ENCODE data around the gene P2RX1.

The P2RX1 gene

DNA sequence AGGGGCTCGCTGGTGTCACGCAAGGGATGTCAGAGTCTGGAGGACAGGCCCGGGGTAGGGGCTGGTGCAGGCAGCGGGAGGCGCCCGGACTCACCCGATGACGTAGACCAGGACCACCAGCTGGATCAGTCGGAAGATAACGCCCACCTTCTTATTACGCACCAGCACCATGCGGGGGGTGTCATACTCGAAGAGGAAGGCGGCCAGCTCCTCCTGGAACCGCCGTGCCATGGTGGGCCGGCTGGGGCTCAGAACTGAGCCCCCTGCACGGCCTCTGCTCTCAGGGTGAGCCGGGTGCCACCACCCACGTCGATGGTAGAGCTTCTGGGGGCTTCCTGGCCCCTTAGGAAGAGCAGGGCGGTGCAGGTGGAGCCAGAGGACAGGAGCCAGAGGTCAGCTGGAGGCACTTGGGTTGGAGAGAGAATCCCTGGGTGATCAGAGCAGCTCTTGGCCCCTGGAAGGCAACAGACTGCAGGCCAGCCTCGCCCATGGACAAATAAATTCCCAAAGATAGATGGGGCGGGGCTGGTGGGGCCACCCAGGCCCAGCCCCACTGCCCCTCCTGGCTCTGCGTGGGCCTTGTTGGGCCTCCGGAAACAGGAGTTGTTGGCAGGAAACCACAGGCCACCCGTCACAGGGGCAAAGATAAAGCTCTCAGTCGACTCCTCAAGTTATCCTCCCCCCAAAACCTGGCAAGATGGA, at the start of gene P2RX1:
P2RX1 (minus strand) TSS at position 471 of the 702 bp plus-strand sequence; CDS start at position 231, 240 bp downstream.
- H3K4me3 ChIP-seq (ENCODE audit: low read depth in 1 of 2, low read length in 2 of 2), result peak within 1 kb of the TSS; percentile 33 to 52
- peak within 1 kb of the TSS; percentile 50 for H3K27ac ChIP-seq (ENCODE audit: low read depth, low read length)
- no peaks in the 10 kb centered on the region for H3K9me3 ChIP-seq (ENCODE audit: control insufficient read depth in 1 of 2, low read length in 2 of 2)
- H3K9ac ChIP-seq (ENCODE audit: low read depth in 1 of 2, low read length in 2 of 2), result peak within 1 kb of the TSS; percentile 49 to 64
- peaks cover 26 to 44% of the 10 kb centered on the region in 2 donors for H3K4me1 ChIP-seq (ENCODE audit: control insufficient read depth in 1 of 2, insufficient read depth in 2 of 2, low read length in 2 of 2)
- no peaks in the 10 kb centered on the region for H3K27me3 ChIP-seq (ENCODE audit: control insufficient read depth in 1 of 2, insufficient read depth in 2 of 2, low read length in 2 of 2)
- H3K36me3 ChIP-seq (ENCODE audit: control insufficient read depth in 1 of 2, insufficient read depth in 2 of 2, low read length in 2 of 2), result no peaks in the 10 kb centered on the region

DNA sequence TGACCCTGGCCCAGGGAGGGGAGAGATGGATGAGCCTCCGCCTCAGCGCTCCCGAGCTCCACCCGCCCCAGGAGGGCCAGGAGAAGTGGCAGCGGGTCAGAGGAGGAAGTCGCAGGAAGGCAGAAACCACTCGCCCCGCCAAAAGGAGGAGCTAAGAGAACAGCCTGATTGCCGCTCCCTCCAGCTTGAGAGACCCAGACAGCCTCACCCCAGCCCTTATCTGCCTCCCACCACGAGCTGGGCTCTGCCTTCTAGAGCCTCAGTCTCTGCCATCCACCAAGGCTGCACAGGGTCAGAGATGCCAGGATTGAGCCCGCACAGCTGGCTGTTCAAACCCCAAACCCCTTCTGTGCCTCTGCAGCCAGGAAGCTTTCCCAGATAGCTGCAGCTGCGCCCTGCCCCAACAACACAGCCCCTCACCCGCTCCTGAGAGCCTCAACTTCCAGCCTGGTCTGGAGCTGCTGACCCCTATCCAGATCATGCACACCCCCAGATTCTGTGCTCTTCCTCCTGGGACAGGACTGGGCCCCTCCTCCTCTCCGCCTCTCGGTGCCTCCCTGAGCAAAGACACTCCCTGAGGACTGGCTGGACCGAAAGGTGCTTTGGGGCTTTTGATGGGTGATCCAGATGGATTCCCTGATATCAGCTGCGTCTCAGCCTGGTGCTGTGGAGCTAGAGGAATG, 49.0 kb upstream of the P2RX1 start:
- Histone ChIP-seq H3K9me3 (ENCODE audit: control insufficient read depth in 1 of 2, low read length in 2 of 2) (no peaks in the 10 kb centered on the region), H3K36me3 (ENCODE audit: control insufficient read depth in 1 of 2, insufficient read depth in 2 of 2, low read length in 2 of 2) (no peaks in the 10 kb centered on the region), H3K27me3 (ENCODE audit: control insufficient read depth in 1 of 2, insufficient read depth in 2 of 2, low read length in 2 of 2) (peaks cover 0 to 5% of the 10 kb centered on the region in 2 donors), H3K9ac (ENCODE audit: low read depth in 1 of 2, low read length in 2 of 2) (peak overlapping the region; percentile 51 to 70), H3K4me3 (ENCODE audit: low read depth in 1 of 2, low read length in 2 of 2) (peak overlapping the region; percentile 72 to 76), H3K4me1 (ENCODE audit: control insufficient read depth in 1 of 2, insufficient read depth in 2 of 2, low read length in 2 of 2) (peaks cover 38 to 57% of the 10 kb centered on the region in 2 donors), H3K27ac (ENCODE audit: low read depth, low read length) (peak overlapping the region; percentile 73)

GRCh38 chr17:3964203-3965117, 48.2 kb upstream of the P2RX1 start, which contains the start of gene ATP2A3:
Gene ATP2A3 (minus strand): TSS chr17:3964437. CDS start chr17:3964291, 146 bp downstream.
- Histone ChIP-seq H3K4me3 (ENCODE audit: low read depth in 1 of 2, low read length in 2 of 2) (peak within 1 kb of the TSS; percentile 72 to 76), H3K27ac (ENCODE audit: low read depth, low read length) (peak within 1 kb of the TSS; percentile 73), H3K4me1 (ENCODE audit: control insufficient read depth in 1 of 2, insufficient read depth in 2 of 2, low read length in 2 of 2) (peaks cover 46 to 65% of the 10 kb centered on the region in 2 donors), H3K36me3 (ENCODE audit: control insufficient read depth in 1 of 2, insufficient read depth in 2 of 2, low read length in 2 of 2) (no peaks in the 10 kb centered on the region), H3K9ac (ENCODE audit: low read depth in 1 of 2, low read length in 2 of 2) (peak within 1 kb of the TSS; percentile 70 to 79), H3K27me3 (ENCODE audit: control insufficient read depth in 1 of 2, insufficient read depth in 2 of 2, low read length in 2 of 2) (peaks cover 0 to 5% of the 10 kb centered on the region in 2 donors), H3K9me3 (ENCODE audit: control insufficient read depth in 1 of 2, low read length in 2 of 2) (no peaks in the 10 kb centered on the region)

GRCh38 chr17:3963237-3964201, 47.3 kb upstream of the P2RX1 start:
- peaks cover 0 to 5% of the 10 kb centered on the region in 2 donors for H3K27me3 ChIP-seq (ENCODE audit: control insufficient read depth in 1 of 2, insufficient read depth in 2 of 2, low read length in 2 of 2)

DNA sequence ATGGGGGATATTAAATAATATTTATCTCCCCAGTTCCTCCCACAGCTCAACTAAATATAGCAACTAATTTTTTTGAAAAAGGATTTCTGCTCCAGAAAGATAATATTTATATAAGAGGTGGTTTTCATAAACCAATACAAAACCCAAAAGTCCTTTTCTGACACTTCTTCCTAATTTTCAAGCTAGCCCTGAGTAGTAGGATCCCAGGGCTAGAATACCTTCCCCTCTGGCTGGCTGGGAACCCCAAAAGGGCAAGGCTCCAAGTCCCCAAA, 46.6 kb upstream of the P2RX1 start:
- Histone ChIP-seq H3K36me3 (ENCODE audit: control insufficient read depth in 1 of 2, insufficient read depth in 2 of 2, low read length in 2 of 2) (peaks cover 0 to 4% of the 10 kb centered on the region in 2 donors), H3K27me3 (ENCODE audit: control insufficient read depth in 1 of 2, insufficient read depth in 2 of 2, low read length in 2 of 2) (peaks cover 0 to 5% of the 10 kb centered on the region in 2 donors), H3K4me1 (ENCODE audit: control insufficient read depth in 1 of 2, insufficient read depth in 2 of 2, low read length in 2 of 2) (peaks cover 46 to 71% of the 10 kb centered on the region in 2 donors), H3K9me3 (ENCODE audit: control insufficient read depth in 1 of 2, low read length in 2 of 2) (no peaks in the 10 kb centered on the region), H3K27ac (ENCODE audit: low read depth, low read length) (no peak overlapping the region), H3K4me3 (ENCODE audit: low read depth in 1 of 2, low read length in 2 of 2) (peak overlapping the region; percentile 66 to 73), H3K9ac (ENCODE audit: low read depth in 1 of 2, low read length in 2 of 2) (peak overlapping the region; percentile 68 to 79)

More at GRCh38 chr17:3963237-3964201, 47.3 kb upstream of the P2RX1 start:
- H3K9ac ChIP-seq (ENCODE audit: low read depth in 1 of 2, low read length in 2 of 2), result peak overlapping the region; percentile 68 to 79
- peak overlapping the region; percentile 66 to 73 for H3K4me3 ChIP-seq (ENCODE audit: low read depth in 1 of 2, low read length in 2 of 2)
- H3K4me1 ChIP-seq (ENCODE audit: control insufficient read depth in 1 of 2, insufficient read depth in 2 of 2, low read length in 2 of 2), result peaks cover 51 to 69% of the 10 kb centered on the region in 2 donors
- no peaks in the 10 kb centered on the region for H3K36me3 ChIP-seq (ENCODE audit: control insufficient read depth in 1 of 2, insufficient read depth in 2 of 2, low read length in 2 of 2)
- no peaks in the 10 kb centered on the region for H3K9me3 ChIP-seq (ENCODE audit: control insufficient read depth in 1 of 2, low read length in 2 of 2)
- no peak overlapping the region for H3K27ac ChIP-seq (ENCODE audit: low read depth, low read length)

- H3K27ac ChIP-seq (ENCODE audit: low read depth, low read length), result no peak overlapping the region
- H3K9ac ChIP-seq (ENCODE audit: low read depth in 1 of 2, low read length in 2 of 2), result peak overlapping the region; percentile 68 to 79
- peaks cover 0 to 4% of the 10 kb centered on the region in 2 donors for H3K36me3 ChIP-seq (ENCODE audit: control insufficient read depth in 1 of 2, insufficient read depth in 2 of 2, low read length in 2 of 2)
- H3K4me3 ChIP-seq (ENCODE audit: low read depth in 1 of 2, low read length in 2 of 2), result peak overlapping the region; percentile 66 to 73
- peaks cover 43 to 68% of the 10 kb centered on the region in 2 donors for H3K4me1 ChIP-seq (ENCODE audit: control insufficient read depth in 1 of 2, insufficient read depth in 2 of 2, low read length in 2 of 2)
- H3K27me3 ChIP-seq (ENCODE audit: control insufficient read depth in 1 of 2, insufficient read depth in 2 of 2, low read length in 2 of 2), result peaks cover 0 to 5% of the 10 kb centered on the region in 2 donors
- no peaks in the 10 kb centered on the region for H3K9me3 ChIP-seq (ENCODE audit: control insufficient read depth in 1 of 2, low read length in 2 of 2)
Measured at GRCh38 chr17:3962217-3962964, 46.1 kb upstream of the P2RX1 start.

DNA sequence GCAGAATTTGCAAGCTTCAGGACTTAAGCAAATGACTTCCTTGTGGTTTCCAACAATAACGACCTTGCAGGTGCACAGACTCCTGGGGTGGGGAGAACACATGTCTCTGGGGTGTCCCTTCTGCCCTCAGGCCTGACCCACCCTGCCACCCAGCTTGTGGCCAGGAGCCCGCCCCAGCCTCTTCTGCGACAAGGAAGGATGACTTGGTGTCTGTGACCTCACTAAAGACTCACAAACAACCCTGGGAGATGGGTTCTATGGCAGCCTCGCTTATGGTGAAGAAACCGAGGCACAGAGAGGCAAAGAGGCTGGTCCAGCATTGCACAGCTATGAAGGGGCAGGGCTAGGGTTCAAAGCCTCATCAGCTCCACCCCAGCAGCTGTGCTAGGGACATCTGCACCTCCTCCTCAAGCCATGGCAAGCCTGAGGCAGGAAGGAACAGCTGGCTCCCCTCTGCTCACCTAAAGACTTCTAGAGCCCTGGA, 45.3 kb upstream of the P2RX1 start:
- H3K9me3 ChIP-seq (ENCODE audit: control insufficient read depth in 1 of 2, low read length in 2 of 2), result no peaks in the 10 kb centered on the region
- peaks cover 43 to 69% of the 10 kb centered on the region in 2 donors for H3K4me1 ChIP-seq (ENCODE audit: control insufficient read depth in 1 of 2, insufficient read depth in 2 of 2, low read length in 2 of 2)
- H3K36me3 ChIP-seq (ENCODE audit: control insufficient read depth in 1 of 2, insufficient read depth in 2 of 2, low read length in 2 of 2), result peaks cover 0 to 7% of the 10 kb centered on the region in 2 donors
- peak overlapping the region; percentile 17 to 25 for H3K9ac ChIP-seq (ENCODE audit: low read depth in 1 of 2, low read length in 2 of 2)
- H3K27ac ChIP-seq (ENCODE audit: low read depth, low read length), result peak overlapping the region; percentile 39
- H3K27me3 ChIP-seq (ENCODE audit: control insufficient read depth in 1 of 2, insufficient read depth in 2 of 2, low read length in 2 of 2), result peaks cover 0 to 5% of the 10 kb centered on the region in 2 donors
- H3K4me3 ChIP-seq (ENCODE audit: low read depth in 1 of 2, low read length in 2 of 2), result peak overlapping the region; percentile 48 to 66

DNA sequence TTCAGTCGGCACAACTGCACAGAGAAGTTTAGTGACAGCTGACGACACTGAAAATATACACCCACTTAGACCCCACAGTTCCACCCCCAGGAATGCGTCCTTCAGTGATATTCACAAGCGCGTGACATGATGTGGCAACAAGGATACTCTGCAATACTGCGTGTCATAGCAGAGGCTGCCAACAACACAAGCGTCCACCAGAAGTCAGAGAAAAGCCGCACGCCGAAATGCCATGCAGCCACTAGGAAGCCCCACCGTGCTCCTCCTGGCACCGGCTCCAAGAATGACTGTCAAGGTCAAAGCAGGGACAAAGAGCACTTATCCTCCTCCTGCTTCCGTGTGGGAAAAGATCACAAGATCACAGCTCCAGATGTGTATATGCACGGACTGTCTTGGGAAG, 44.5 kb upstream of the P2RX1 start:
- H3K27me3 ChIP-seq (ENCODE audit: control insufficient read depth in 1 of 2, insufficient read depth in 2 of 2, low read length in 2 of 2), result peaks cover 0 to 5% of the 10 kb centered on the region in 2 donors
- H3K4me3 ChIP-seq (ENCODE audit: low read depth in 1 of 2, low read length in 2 of 2), result peak overlapping the region; percentile 25 to 37
- H3K4me1 ChIP-seq (ENCODE audit: control insufficient read depth in 1 of 2, insufficient read depth in 2 of 2, low read length in 2 of 2), result peaks cover 43 to 72% of the 10 kb centered on the region in 2 donors
- H3K9ac ChIP-seq (ENCODE audit: low read depth in 1 of 2, low read length in 2 of 2), result peak overlapping the region in 1 of 2 donors; percentile 49
- no peaks in the 10 kb centered on the region for H3K9me3 ChIP-seq (ENCODE audit: control insufficient read depth in 1 of 2, low read length in 2 of 2)
- peak overlapping the region; percentile 54 for H3K27ac ChIP-seq (ENCODE audit: low read depth, low read length)
- peaks cover 0 to 7% of the 10 kb centered on the region in 2 donors for H3K36me3 ChIP-seq (ENCODE audit: control insufficient read depth in 1 of 2, insufficient read depth in 2 of 2, low read length in 2 of 2)
